CD14-positive monocyte (primary cell): Measurements from ENCODE around the gene YPEL3. TPM values are rescaled to one million over a fixed set of nuclear protein-coding genes. Genes with fewer than 3 reads are reported as not detected.

Experiments
- DNase-seq, 3 donors: peaks; one replicate each; pipeline ENCODE4 v3.0.0-alpha.2; 2011 to 2022
- H2AFZ ChIP-seq: 2 replicates; pipeline ENCODE4 v1.6.0; 2012; ENCODE audit warnings: mild to moderate bottlenecking, low read depth, low read length, inconsistent platforms; ENCODE audit not compliant: insufficient read depth, poor library complexity, severe bottlenecking
- H3K27ac ChIP-seq, 2 donors: 1 replicate in 1 of 2; 2 replicates in 1 of 2; pipeline ENCODE4 v1.5.1; 2012 to 2013; ENCODE audit warnings: low read length in 2 of 2, control low read depth in 1 of 2, inconsistent platforms in 1 of 2, low read depth in 1 of 2, mild to moderate bottlenecking in 1 of 2
- H3K27me3 ChIP-seq, 2 donors: one replicate each; pipeline versions ENCODE4 v1.6.0 to v1.6.1; 2011 to 2013; ENCODE audit warnings: low read length in 2 of 2; ENCODE audit not compliant: control insufficient read depth in 2 of 2, insufficient read depth in 2 of 2
- H3K36me3 ChIP-seq, 2 donors: replicated peaks in 1 of 2; 1 replicate in 1 of 2; 2 replicates in 1 of 2; pipeline versions ENCODE4 v1.5.1 to v1.6.1; 2012 to 2013; ENCODE audit warnings: low read length in 2 of 2, control low read depth in 1 of 2, inconsistent platforms in 1 of 2, mild to moderate bottlenecking in 1 of 2; ENCODE audit not compliant: insufficient read depth in 2 of 2, control insufficient read depth in 1 of 2
- H3K4me1 ChIP-seq, 2 donors: 1 replicate in 1 of 2; 2 replicates in 1 of 2; pipeline versions ENCODE4 v1.5.1 to v1.6.1; 2012 to 2013; ENCODE audit warnings: low read length in 2 of 2, control low read depth in 1 of 2, inconsistent platforms in 1 of 2, mild to moderate bottlenecking in 1 of 2, moderate library complexity in 1 of 2; ENCODE audit not compliant: insufficient read depth in 2 of 2, control insufficient read depth in 1 of 2
- H3K4me2 ChIP-seq: replicated peaks from 2 replicates; pipeline ENCODE3; 2012; ENCODE audit warnings: low read length, moderate library complexity, mild to moderate bottlenecking; ENCODE audit not compliant: poor library complexity, severe bottlenecking; ENCODE audit errors: extremely low read depth
- H3K4me3 ChIP-seq, 3 experiments: fragments of 200-600 bp in 1 of 3; sonication (generic) in 1 of 3; replicated peaks in 1 of 3; 1 replicate in 2 of 3; 2 replicates in 1 of 3; pipeline ENCODE4 v1.5.1; 2011 to 2013; ENCODE audit warnings: low read length in 3 of 3, mild to moderate bottlenecking in 3 of 3, control low read depth in 2 of 3, low read depth in 2 of 3, inconsistent platforms in 1 of 3, moderate library complexity in 1 of 3
- H3K79me2 ChIP-seq: 2 replicates; pipeline ENCODE4 v1.6.0; 2012; ENCODE audit warnings: mild to moderate bottlenecking, control low read depth, inconsistent platforms, low read length, moderate library complexity; ENCODE audit not compliant: insufficient read depth
- H3K9ac ChIP-seq: 2 replicates; pipeline ENCODE4 v1.6.0; 2017; ENCODE audit warnings: low read length, mild to moderate bottlenecking; ENCODE audit not compliant: insufficient read depth, poor library complexity, severe bottlenecking
- H3K9me3 ChIP-seq, 2 donors: replicated peaks in 1 of 2; 1 replicate in 1 of 2; 2 replicates in 1 of 2; pipeline versions ENCODE4 v1.5.1 to v1.6.1; 2012 to 2013; ENCODE audit warnings: low read length in 2 of 2, control low read depth in 1 of 2; ENCODE audit not compliant: control insufficient read depth in 1 of 2, insufficient read depth in 1 of 2
- H4K20me1 ChIP-seq: 2 replicates; pipeline ENCODE4 v1.6.0; 2012; ENCODE audit warnings: mild to moderate bottlenecking, low read length, control low read depth, moderate library complexity; ENCODE audit not compliant: insufficient read depth
- H3K27ac Mint-ChIP-seq, 7 donors: one replicate each; pipeline ENCODE4 v1.8.0; 2020; ENCODE audit warnings: mild to moderate bottlenecking in 7 of 7, mixed read lengths in 7 of 7, moderate library complexity in 6 of 7, inconsistent platforms in 2 of 7
- H3K27me3 Mint-ChIP-seq, 3 donors: one replicate each; pipeline ENCODE4 v1.8.0; 2021 to 2022; ENCODE audit warnings: low read depth in 3 of 3, mild to moderate bottlenecking in 3 of 3, mixed read lengths in 3 of 3, moderate library complexity in 3 of 3, inconsistent platforms in 1 of 3
- H3K36me3 Mint-ChIP-seq, 2 donors: one replicate each; pipeline ENCODE4 v1.8.0; 2020; ENCODE audit warnings: mixed read lengths in 2 of 2, inconsistent platforms in 1 of 2, mild to moderate bottlenecking in 1 of 2
- H3K4me1 Mint-ChIP-seq: one replicate; pipeline ENCODE4 v1.8.0; 2020; ENCODE audit warnings: mild to moderate bottlenecking, mixed read lengths
- H3K4me3 Mint-ChIP-seq, 2 donors: one replicate each; pipeline ENCODE4 v1.8.0; 2020; ENCODE audit warnings: mild to moderate bottlenecking in 2 of 2, mixed read lengths in 2 of 2, moderate library complexity in 1 of 2
- H3K9me3 Mint-ChIP-seq, 7 donors: one replicate each; pipeline ENCODE4 v1.8.0; 2020 to 2022; ENCODE audit warnings: mixed read lengths in 7 of 7, mild to moderate bottlenecking in 6 of 7, moderate library complexity in 6 of 7, inconsistent platforms in 2 of 7
- CTCF ChIP-seq: fragments of 200-600 bp; IDR thresholded peaks from one replicate; pipeline ENCODE4 v1.8.0; 2022; ENCODE audit warnings: antibody characterized with exemption, mild to moderate bottlenecking
- WGBS: methylation state at CpG from one replicate; pipeline ENCODE4 v1.1.5; 2013; ENCODE audit warnings: missing lambda C conversion rate; ENCODE audit not compliant: insufficient coverage; 5-methylcytosine and 5-hydroxymethylcytosine counted together
- intact Hi-C, 2 donors: fragments of 100-400 bp; cut with micrococcal nuclease; formaldehyde crosslinking; loops; one replicate each; pipeline versions ENCODE4 v1.15.0 to v1.15.1; 2023
- polyA plus RNA-seq, 3 donors: library from polyadenylated mRNA; depleted of rRNA in 1 of 3; unstranded in 2 of 3; stranded (reverse) in 1 of 3; fragments of 300-500 nt in 2 of 3; fragments of >200 nt in 1 of 3; fragmentation: Illumina TruSeq in 2 of 3; gene quantifications; 1 replicate in 2 of 3; 2 replicates in 1 of 3; pipeline ENCODE4 v1.2.3, GENCODE V29; 2012 to 2021

Gene YPEL3
- polyA plus RNA-seq, 3 donors = 182 to 283 (median 235) TPM

DNA sequence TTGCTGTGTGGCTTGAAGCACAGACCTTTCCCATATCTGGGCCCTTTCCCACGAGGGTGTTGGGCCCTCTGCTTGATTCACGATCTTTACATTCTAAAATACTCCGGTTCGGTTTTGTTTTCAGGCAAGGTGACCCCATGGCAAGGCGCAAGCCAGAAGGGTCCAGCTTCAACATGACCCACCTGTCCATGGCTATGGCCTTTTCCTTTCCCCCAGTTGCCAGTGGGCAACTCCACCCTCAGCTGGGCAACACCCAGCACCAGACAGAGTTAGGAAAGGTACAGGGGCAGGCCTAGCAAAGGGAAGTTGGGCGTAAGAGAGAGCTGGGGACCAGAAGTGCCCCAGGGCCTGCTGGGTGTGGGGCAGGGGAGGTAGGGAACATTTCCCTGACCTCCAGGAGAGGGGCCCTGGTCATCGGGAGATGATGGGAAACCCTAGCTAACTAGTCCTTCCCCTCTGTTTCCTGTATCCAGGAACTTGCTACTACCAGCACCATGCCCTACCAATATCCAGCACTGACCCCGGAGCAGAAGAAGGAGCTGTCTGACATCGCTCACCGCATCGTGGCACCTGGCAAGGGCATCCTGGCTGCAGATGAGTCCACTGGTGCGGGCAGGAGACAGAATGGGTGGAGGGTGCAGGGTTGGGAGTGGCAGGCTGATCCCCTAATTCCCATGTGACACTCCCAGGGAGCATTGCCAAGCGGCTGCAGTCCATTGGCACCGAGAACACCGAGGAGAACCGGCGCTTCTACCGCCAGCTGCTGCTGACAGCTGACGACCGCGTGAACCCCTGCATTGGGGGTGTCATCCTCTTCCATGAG lies 29.0 kb downstream of the YPEL3 start:
- Mint-ChIP-seq H3K4me1 (peaks cover 40% of the 10 kb centered on the region), H3K36me3 (peaks cover 49 to 56% of the 10 kb centered on the region in 2 donors), H3K9me3 (peaks cover 0 to 2% (median 0%) of the 10 kb centered on the region in 7 donors), H3K4me3 (peak overlapping the region; percentile 93 to 97), H3K27ac (peak overlapping the region; percentile 92 to 97 (median 97)), H3K27me3 (no peaks in the 10 kb centered on the region)
- Histone ChIP-seq H3K4me1 (peaks cover 42 to 55% of the 10 kb centered on the region in 2 donors), H3K79me2 (peaks cover 72% of the 10 kb centered on the region), H3K36me3 (peaks cover 49 to 53% of the 10 kb centered on the region in 2 donors), H3K9me3 (no peaks in the 10 kb centered on the region), H3K4me3 (peak overlapping the region; percentile 95 to 99 (median 97)), H3K27ac (peak overlapping the region; percentile 94), H3K4me2 (peak overlapping the region; percentile 87), H4K20me1 (peaks cover 64% of the 10 kb centered on the region), H2AFZ (no peak overlapping the region), H3K27me3 (no peaks in the 10 kb centered on the region), H3K9ac (peak overlapping the region; percentile 90)
- intact Hi-C loops = loop anchor here (1.0 to 5.0 kb wide), 2 partner anchors 8 to 55 kb away; partner anchors contain the start of genes MAPK3 (in 2 of the 2) and PPP4C (in 1 of the 2)
- peak in 2 of 3 donors; percentile 39 to 43 for DNase-seq
- 58% methylated on average over 9 of the region's 21 CpGs for WGBS
- no peak for TF ChIP-seq CTCF

GRCh38 chr16:30065943-30066760 lies 29.9 kb downstream of the YPEL3 start:
- DNase-seq = peak; percentile 61 to 78 (median 62)
- Histone ChIP-seq H3K4me2 (peak overlapping the region; percentile 87), H3K4me1 (peaks cover 42 to 55% of the 10 kb centered on the region in 2 donors), H3K9me3 (no peaks in the 10 kb centered on the region), H3K79me2 (peaks cover 71% of the 10 kb centered on the region), H3K9ac (peak overlapping the region; percentile 90), H4K20me1 (peaks cover 55% of the 10 kb centered on the region), H2AFZ (peak overlapping the region; percentile 25), H3K27me3 (no peaks in the 10 kb centered on the region), H3K27ac (peak overlapping the region; percentile 94), H3K4me3 (peak overlapping the region; percentile 95 to 99 (median 97)), H3K36me3 (peaks cover 41 to 45% of the 10 kb centered on the region in 2 donors)
- peaks cover 40% of the 10 kb centered on the region for H3K4me1 Mint-ChIP-seq
- H3K27me3 Mint-ChIP-seq = no peaks in the 10 kb centered on the region
- WGBS = under 1% methylated on average over 31 of the region's 44 CpGs
- H3K9me3 Mint-ChIP-seq = peaks cover 0 to 2% (median 0%) of the 10 kb centered on the region in 7 donors
- intact Hi-C loops = loop anchor here (1.0 to 5.0 kb wide), 2 partner anchors 9 to 56 kb away; partner anchors contain the start of genes MAPK3 (in 2 of the 2) and PPP4C (in 1 of the 2)
- peak overlapping the region; percentile 93 to 97 for H3K4me3 Mint-ChIP-seq
- TF ChIP-seq CTCF = no peak
- peaks cover 42 to 47% of the 10 kb centered on the region in 2 donors for H3K36me3 Mint-ChIP-seq
- H3K27ac Mint-ChIP-seq = peak overlapping the region; percentile 92 to 97 (median 97)
